KOPT-K1 (cell line): Measurements from ENCODE around the gene RABL2B.

Experiments used
- H3K27ac ChIP-seq: fragments of 200-600 bp; sonication (generic); 2 replicates; pipeline ENCODE4 v1.5.1; 2016; ENCODE audit warnings: antibody characterized with exemption, mild to moderate bottlenecking, low read depth, low read length; ENCODE audit not compliant: poor library complexity, severe bottlenecking
- H3K36me3 ChIP-seq: fragments of 200-600 bp; sonication (generic); 2 replicates; pipeline ENCODE4 v1.5.1; 2017; ENCODE audit warnings: antibody characterized with exemption, mild to moderate bottlenecking, low read length, moderate library complexity; ENCODE audit not compliant: insufficient read depth
- H3K9me3 ChIP-seq: fragments of 200-600 bp; sonication (generic); 2 replicates; pipeline ENCODE4 v1.5.1; 2017; ENCODE audit warnings: antibody characterized with exemption, low read length, mild to moderate bottlenecking; ENCODE audit not compliant: insufficient read depth, poor library complexity, severe bottlenecking

RABL2B gene

DNA sequence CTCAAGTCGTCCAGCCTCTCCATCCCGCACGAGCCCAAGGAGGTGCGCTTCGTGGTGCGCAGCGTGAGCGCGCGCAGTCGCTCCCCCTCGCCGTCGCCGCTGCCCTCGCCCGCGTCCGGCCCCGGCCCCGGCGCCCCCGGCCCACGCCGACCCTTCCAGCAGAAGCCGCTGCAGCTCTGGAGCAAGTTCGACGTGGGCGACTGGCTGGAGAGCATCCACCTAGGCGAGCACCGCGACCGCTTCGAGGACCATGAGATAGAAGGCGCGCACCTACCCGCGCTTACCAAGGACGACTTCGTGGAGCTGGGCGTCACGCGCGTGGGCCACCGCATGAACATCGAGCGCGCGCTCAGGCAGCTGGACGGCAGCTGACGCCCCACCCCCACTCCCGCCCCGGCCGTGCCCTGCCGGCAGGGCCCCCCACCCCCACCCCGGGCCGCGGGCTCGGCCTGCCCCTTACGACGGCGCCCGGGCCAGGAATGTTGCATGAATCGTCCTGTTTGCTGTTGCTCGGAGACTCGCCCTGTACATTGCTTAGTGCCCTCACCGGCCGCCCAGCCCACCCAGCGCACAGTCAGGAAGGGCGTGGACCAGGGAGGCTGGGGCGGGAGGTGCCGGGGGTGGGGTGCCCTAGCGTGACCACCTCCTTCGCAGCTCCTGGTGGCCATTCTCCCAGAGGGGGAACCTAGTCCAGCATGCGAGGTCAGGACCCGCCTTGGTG, 52.3 kb downstream of the RABL2B start:
- H3K27ac ChIP-seq: no peak overlapping the region
- no peaks in the 10 kb centered on the region for H3K9me3 ChIP-seq
- no peaks in the 10 kb centered on the region for H3K36me3 ChIP-seq

DNA sequence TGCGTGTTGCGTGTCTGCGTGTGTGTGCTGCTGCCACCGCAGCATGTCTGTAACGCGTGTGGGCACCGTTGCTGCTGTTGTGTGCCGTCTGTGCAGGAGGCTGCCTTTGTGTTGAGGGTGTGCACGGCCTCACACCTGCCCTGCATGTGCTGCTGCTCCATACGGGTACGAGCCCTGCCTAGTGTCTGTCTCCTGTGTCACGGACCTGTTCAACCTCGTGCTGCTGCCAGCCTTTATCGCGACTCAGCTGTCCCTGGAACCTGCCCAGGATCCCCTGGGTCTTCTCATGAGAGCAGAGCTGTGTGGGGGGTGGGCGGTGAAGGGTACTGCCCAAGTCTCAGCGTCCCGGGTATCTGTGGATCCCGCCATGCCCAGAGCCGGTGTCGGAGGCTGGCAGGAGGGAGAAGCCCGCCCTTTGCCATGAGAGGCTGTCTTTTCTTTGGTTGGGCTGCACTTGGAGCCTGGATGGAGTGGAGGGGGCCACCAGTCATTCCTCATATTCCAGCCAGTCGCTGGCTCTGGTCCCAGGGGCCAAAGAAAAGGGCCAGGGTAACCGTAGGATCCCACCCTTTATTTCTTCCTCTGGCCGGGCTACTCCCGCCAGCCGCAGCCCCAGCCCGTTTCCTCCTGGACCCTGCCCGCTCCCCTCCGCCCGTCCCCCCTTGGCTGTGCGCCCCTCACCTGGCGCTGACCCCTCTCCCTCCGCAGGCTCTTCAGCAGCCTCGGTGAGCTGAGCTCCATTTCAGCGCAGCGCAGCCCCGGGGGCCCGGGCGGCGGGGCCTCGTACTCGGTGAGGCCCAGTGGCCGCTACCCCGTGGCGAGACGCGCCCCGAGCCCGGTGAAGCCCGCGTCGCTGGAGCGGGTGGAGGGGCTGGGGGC, 53.2 kb downstream of the RABL2B start:
- Histone ChIP-seq H3K27ac (no peak overlapping the region), H3K9me3 (no peaks in the 10 kb centered on the region), H3K36me3 (no peaks in the 10 kb centered on the region)

DNA sequence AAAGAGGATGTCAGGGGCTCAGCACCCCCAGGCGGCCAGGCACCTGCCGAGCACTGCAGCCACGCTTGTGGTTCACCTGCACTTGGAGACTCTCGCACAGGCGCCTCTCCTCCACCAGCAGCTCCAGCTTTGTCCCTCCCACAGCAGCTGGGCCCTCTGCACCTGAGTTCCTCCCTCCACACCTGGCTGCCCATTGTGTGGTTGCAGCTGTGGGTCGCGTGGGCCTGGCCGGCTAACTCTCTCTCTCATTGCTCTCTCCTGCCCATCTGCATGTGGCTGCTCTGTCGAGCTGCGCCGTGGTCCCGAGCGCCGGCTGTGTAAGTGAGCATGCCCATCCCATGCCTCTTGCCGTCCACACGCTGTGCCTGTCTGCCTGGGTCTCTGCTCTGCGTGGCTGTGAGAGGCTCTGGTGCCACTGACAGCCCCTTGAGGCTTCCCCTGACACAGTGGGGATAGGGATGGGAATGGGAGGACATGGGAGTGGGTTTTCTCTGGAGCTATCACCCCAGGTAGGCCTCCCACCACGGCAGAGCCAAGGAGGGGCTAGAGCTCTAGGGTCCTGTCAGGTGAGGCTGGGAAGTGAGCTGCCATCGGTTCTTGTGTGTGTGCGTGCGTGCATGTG, 53.9 kb downstream of the RABL2B start:
- Histone ChIP-seq H3K27ac (no peak overlapping the region), H3K9me3 (no peaks in the 10 kb centered on the region), H3K36me3 (no peaks in the 10 kb centered on the region; the same call in 1 of the 2 replicates)

DNA sequence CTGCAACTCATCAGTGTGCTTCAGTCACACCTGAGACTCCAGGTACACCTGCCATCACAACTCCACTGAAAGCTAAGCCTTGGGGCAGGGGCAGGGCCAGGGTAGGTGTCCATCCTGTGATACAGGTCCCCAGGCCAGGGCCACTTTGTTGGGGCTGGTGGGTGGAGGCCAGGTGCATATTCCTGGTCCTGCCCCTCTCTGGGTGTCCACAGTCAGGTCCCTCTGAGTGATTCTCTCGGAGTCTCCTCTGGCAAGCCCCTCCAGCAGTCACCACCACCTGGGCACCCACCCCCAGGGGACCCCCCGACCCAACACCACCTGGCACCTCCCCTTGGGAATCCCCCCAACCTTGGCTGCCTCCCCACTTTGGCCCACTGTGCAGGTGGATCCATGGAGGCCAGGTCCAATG, 54.9 kb downstream of the RABL2B start:
- Histone ChIP-seq H3K9me3 (no peaks in the 10 kb centered on the region), H3K36me3 (no peaks in the 10 kb centered on the region; the same call in 1 of the 2 replicates), H3K27ac (no peak overlapping the region)

DNA sequence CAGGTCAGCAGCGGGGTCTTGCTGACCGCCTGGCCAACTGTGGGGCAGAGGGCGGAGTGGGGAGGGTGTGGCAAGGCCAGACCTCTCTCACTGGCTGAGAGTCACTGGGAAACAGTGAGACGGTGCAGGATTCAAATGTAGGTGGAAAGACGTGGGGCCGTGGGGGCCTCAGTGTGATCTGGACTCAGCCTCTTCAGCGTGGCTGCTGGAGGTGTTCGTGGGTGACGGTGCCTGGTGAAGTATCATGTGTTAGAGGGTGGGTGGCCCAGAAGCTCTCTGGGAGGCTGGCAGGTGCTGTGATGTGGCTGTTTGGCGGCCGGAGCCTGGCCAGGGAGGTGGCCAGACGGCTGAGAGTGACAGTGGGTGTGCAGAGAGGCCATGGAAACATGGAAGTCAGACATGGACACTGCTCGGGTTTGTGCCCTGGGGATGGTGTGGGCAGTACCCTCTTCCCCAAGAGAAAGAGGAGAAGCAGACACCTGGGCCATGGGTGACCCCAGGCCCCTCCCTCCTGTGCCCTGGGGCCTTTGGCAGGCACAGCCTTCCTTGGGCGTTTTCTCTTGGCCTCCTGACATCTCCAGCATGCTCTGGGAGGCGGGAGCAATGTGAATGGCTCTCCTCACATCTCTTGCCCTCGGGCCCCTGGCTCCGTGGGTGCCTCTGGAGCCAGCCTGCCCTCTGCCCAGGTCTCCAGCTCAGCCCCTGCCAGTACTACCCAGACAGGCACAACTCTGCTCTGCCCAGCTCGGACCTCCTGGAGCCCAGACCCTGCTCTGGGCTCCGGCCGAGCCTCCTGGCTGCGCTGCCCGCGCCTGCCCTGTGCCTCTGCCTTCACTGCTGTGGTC, 55.5 kb downstream of the RABL2B start:
- H3K36me3 ChIP-seq: no peaks in the 10 kb centered on the region; the same call in 1 of the 2 replicates
- no peak overlapping the region for H3K27ac ChIP-seq

DNA sequence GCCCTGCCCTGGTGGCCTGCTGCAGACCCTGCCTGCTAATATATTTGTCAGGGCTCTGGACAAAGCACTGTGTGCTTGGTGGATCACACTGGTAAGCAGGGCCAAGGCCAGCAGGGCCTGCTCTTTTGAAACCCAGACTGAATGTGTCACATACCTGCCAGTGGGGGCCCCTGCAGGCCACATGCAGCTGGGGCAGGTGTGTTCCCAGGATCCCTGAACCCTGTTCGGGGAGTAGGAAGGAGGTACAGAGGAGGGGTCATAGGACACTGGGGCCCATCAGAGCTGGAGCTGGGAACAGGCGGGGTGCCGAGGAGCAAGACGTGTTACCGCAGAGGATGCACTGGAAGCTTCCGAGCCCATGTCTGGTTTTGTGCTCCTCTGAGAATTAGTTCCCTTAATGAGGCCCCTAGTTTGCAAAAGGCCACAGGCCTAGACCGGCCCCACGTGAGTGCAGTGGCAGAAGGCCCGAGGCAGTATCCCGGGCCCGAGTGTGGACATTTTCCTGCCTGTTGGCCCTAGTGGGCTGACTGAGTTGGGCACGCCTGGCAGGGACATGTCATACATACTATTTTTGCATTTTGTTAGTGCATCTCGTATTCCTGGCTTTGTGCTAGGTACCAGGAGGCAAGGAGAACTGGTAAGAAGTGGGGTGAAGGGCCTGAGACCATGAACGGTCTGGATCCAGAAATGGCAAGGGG, 56.6 kb downstream of the RABL2B start:
- Histone ChIP-seq H3K36me3 (no peaks in the 10 kb centered on the region; the same call in 1 of the 2 replicates), H3K9me3 (no peaks in the 10 kb centered on the region), H3K27ac (no peak overlapping the region)

More for the DNA sequence above, 55.5 kb downstream of the RABL2B start:
- no peaks in the 10 kb centered on the region for H3K9me3 ChIP-seq

DNA sequence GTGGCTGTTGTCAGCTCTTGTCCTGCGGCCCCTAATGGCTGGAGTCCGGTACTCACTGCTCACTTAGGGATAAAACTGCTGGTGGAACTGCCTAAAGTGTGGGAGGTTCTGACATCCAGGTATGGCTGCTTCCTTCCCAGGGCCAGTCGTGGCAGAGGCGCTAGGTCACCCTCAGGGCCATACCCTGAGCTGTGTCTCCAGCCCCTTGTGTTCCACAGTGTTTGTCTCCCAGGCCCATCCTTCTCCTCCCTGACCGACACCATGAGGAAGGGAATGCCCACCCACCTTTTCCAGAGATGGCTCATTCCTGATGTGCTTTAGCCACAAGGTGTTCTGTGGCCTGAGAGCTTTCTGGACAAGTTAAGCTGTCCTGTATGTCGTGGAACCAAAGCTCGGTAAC, 57.8 kb downstream of the RABL2B start:
- Histone ChIP-seq H3K9me3 (no peaks in the 10 kb centered on the region), H3K27ac (no peak overlapping the region), H3K36me3 (no peaks in the 10 kb centered on the region; the same call in 1 of the 2 replicates)

DNA sequence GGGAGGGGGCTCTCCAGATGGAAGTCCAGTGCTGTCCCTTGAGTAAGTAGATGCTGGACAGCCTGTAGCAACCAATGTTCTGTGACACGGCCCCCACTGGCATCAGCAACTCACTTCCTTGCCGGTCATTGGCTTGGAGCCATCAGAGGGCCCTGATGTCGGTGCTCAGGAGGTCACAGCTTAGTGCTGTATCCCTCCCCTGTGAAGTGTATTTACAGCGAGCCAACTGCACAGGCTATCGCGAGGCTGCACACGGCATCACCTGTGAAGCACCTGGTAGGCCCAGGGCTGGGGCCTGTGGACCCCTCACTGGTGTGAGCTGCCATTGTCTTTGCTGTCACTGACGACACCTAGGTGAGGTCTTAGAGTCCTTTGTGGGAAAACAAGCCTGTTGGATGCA, 58.8 kb downstream of the RABL2B start:
- Histone ChIP-seq H3K9me3 (no peaks in the 10 kb centered on the region), H3K36me3 (no peaks in the 10 kb centered on the region; the same call in 1 of the 2 replicates), H3K27ac (no peak overlapping the region)

DNA sequence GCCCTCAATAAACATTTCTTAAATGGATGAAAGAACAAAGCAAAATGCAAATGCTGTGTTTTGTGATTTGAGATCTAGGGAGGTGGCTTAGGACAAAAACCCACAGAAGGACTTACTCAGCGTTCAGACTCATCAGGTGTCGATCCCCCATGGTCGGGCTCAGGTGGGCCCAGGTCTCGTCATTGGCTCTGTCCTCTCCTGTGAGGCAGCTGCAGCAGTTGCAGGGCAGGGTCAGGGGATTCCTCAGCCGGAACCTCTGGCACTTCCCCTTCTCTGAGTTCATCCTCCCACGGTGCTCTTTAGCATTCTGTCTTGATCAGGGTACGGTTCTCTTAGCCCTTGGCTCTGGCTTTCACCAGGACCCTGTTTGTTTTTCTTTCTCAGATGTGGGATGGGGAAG, 59.4 kb downstream of the RABL2B start:
- Histone ChIP-seq H3K36me3 (no peaks in the 10 kb centered on the region; the same call in 1 of the 2 replicates), H3K9me3 (no peaks in the 10 kb centered on the region), H3K27ac (no peak overlapping the region)

DNA sequence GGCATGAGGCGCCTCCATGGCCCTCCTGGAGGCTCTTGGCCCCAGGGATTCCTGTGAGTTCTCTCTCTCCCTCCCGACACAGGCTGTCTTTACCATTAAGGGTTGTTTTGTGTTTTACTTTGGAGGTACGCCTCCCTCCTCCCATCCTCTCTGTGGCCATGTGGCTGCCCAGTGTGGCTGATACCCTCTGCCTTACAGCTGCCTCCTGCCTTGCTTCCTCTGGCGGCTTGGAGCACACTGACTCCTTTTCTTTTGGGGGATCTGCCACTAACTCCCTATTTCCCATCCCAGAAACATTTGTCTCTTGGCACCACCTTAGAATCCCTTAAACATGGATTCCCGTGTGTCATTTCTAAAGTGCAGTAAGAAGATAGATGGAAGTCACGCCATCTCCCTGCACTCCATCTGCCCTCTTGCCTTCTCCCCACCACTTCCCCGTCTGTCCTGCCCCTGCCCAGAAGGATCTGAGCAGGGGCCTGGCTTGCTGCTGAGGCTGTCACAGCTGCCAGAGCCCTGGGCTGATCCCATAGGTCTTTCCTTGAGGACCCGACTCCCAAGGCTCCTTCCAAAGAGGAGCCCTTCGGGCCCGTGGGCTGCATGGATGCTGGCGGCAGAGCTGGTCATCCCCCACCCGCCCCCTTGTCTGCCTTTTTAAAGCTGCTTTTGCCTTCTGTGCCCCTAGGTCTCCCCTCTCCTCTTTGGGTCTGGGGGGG, 60.6 kb downstream of the RABL2B start:
- no peak overlapping the region for H3K27ac ChIP-seq
- no peaks in the 10 kb centered on the region; the same call in 1 of the 2 replicates for H3K36me3 ChIP-seq
- no peaks in the 10 kb centered on the region for H3K9me3 ChIP-seq

DNA sequence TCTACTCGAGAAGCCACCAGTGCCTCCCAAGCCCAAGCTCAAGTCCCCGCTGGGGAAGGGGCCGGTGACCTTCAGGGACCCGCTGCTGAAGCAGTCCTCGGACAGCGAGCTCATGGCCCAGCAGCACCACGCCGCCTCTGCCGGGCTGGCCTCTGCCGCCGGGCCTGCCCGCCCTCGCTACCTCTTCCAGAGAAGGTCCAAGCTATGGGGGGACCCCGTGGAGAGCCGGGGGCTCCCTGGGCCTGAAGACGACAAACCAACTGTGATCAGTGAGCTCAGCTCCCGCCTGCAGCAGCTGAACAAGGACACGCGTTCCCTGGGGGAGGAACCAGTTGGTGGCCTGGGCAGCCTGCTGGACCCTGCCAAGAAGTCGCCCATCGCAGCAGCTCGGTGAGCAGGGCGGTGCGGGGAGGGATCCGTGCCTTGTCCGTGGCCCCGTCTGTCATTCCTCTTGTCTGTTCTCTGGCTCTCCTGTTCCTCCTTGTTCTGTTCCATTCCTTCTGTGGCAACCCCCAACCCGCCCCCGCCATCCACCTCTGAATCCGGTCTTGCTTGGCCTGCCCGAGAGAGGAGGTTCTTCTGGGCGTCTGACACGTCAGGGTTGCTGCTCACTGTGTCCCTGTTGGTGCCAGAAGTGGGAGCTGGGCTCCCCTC, 61.3 kb downstream of the RABL2B start:
- H3K9me3 ChIP-seq: no peaks in the 10 kb centered on the region
- no peaks in the 10 kb centered on the region; the same call in 1 of the 2 replicates for H3K36me3 ChIP-seq
- H3K27ac ChIP-seq: no peak overlapping the region

DNA sequence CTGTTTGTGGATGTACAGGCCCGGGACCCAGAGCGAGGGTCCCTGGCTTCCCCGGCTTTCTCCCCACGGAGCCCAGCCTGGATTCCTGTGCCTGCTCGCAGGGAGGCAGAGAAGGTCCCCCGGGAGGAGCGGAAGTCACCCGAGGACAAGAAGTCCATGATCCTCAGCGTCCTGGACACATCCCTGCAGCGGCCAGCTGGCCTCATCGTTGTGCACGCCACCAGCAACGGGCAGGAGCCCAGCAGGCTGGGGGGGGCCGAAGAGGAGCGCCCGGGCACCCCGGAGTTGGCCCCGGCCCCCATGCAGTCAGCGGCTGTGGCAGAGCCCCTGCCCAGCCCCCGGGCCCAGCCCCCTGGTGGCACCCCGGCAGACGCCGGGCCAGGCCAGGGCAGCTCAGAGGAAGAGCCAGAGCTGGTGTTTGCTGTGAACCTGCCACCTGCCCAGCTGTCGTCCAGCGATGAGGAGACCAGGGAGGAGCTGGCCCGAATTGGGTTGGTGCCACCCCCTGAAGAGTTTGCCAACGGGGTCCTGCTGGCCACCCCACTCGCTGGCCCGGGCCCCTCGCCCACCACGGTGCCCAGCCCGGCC, 62.1 kb downstream of the RABL2B start:
- Histone ChIP-seq H3K9me3 (no peaks in the 10 kb centered on the region), H3K27ac (no peak overlapping the region), H3K36me3 (no peaks in the 10 kb centered on the region; the same call in 1 of the 2 replicates)
